ENCODE measurements around the gene A1BG. TPM values are rescaled to one million over a fixed set of nuclear protein-coding genes. Genes with fewer than 3 reads are reported as not detected.
"Not testable (repeated sequence)": the region's sequence is repeated elsewhere in the genome, so short reads cannot be mapped to it uniquely, and the experiment has no call there.

The A1BG gene
- total RNA-seq, 1 donor from 2014 or later = 7.6 TPM

DNA sequence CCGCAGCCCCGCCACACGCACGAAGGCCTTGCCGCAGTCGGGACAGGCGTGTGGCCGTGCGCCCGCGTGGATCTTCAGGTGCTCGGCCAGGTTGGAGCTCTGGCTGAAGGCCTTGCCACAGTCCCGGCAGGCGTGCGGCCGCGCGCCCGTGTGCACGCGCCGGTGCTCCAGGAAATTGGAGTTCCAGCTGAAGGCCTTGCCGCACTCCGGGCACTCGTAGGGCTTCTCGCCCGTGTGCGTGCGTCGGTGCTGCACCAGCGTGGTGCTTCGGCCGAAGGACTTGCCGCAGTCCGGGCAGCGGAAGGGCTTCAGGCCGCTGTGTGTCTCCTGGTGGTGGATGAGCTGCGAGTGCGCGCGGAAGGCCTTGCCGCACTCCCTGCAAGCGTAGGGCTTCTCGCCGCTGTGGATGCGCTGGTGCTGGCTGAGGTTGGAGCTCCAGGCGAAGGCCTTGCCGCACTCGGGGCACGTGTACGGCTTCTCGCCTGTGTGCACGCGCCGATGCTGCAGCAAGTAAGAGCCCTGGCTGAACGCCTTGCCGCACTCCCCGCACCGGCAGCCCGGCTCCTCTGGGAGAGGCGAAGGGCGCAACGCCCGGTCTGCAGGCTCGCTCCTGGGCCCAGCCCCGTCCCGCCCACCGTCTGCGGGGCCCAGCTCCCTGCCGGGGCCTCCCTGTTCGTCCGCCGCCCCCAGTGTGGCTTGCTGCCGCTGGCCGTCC, 3.6 kb upstream of the A1BG start:
- H3K27ac Mint-ChIP-seq = no peak overlapping the region
- peak overlapping the region; percentile 55 for H3K4me3 Mint-ChIP-seq

DNA sequence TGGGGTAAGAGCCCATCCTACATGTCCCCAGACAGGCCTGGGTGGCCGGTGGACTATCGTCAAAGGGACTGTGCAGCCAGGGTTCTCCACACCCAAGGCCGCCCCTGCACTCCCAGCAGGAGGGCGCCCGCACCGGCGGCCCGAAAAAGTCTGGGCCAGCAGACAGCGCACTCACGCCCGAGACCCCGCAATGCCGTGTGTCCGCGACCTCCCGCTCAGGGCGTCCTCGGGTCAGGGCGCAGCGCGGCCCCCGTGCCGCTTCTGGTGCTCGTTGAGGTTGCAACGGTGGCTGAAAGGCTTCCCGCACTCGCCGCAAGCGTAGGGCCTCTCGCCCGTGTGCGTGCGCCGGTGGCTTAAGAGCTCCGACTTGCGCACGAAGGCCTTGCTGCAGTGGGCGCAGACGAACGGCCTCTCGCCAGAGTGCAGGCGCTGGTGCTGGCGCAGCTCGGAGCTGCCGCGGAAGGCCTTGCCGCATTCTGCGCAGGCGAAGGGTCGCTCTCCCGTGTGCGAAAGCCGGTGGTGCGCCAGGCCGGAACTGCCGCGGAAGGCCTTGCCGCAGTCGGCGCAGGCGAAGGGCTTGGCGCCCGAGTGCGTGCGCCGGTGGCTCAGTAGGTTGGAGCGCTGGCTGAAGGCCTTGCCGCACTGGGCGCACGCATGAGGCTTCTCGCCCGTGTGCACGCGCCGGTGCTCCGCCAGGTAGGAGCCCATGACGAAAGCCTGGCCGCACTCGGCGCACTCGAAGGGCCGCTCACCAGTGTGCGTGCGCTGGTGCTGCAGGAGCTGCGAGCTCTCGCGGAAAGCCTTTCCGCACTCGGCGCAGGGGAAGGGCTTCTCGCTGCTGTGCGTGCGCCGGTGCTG, 2.8 kb upstream of the A1BG start:
- peak; percentile 83 for DNase-seq
- Mint-ChIP-seq H3K4me3 (peak overlapping the region; percentile 55), H3K27me3 (no peaks in the 10 kb centered on the region), H3K4me1 (peaks cover 4% of the 10 kb centered on the region), H3K36me3 (ENCODE audit: low read depth) (peaks cover under 1% of the 10 kb centered on the region), H3K27ac (no peak overlapping the region), H3K9me3 (no peaks in the 10 kb centered on the region)
- intact Hi-C loops (cut with micrococcal nuclease) = no loop called here

More for the DNA sequence above, 3.6 kb upstream of the A1BG start:
- Mint-ChIP-seq H3K36me3 (ENCODE audit: low read depth) (peaks cover 2% of the 10 kb centered on the region), H3K4me1 (peaks cover 6% of the 10 kb centered on the region), H3K27me3 (no peaks in the 10 kb centered on the region), H3K9me3 (no peaks in the 10 kb centered on the region)
- intact Hi-C loops (cut with micrococcal nuclease) = no loop called here
- no peak for DNase-seq

DNA sequence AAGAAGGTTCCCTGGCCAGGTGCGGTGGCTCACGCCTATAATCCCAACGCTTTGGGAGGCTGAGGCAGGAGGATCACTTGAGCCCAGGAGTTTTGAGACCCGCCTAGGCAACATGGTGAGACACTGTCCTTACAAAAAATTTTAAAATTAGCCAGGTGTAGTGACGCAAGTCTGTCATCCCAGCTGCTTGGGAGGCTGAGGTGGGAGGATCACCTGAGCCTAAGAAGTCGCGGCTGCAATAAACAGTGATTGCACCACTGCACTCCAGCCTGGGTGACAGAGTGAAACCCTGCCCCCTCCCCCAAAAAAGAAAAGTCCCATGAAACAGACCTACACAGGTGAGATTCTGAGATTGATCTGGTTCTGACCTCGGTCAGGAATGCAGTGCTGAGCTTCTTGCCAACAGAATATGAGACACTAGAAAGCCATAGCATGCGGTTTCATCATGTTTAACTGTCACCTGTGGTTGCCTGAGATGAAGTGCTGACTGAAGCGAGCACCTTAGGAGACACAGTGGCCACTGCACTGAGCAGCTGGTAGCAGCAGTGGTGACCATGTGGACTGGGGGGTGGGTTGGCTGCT, 2.0 kb upstream of the A1BG start:
- Mint-ChIP-seq H3K27me3 (no peaks in the 10 kb centered on the region), H3K4me3 (no peak overlapping the region), H3K36me3 (ENCODE audit: low read depth) (peaks cover 2% of the 10 kb centered on the region), H3K4me1 (peaks cover 4% of the 10 kb centered on the region), H3K9me3 (no peaks in the 10 kb centered on the region), H3K27ac (no peak overlapping the region)
- no peak for DNase-seq
- intact Hi-C loops (cut with micrococcal nuclease) = no loop called here

DNA sequence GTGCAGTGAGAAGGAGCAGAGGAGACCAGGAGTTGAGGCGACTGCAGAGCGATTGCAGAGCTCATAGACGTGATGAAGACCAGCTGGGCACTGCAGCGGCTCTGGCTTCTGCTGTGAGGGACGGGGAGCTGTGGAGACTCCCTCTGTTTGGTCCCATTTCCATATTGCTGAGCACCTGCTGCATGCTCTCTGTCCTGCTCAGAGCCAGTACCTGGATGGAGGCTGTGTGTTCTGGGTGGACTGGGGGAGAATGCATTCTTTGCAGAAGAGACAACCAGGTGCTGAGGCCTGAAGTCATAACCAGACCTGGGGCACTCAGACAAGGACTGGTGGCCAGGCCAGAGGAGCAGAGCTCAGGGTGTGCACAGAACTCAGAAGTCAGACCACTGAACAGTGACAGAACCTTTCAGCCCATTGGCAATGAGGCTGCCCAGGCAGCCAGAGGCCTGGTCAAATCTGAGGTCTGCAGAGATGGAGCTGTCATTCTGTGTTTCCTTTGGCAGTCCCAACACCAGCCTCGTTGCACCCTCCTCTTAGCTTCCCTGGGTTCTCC, 1.3 kb upstream of the A1BG start:
- Mint-ChIP-seq H3K36me3 (ENCODE audit: low read depth) (peaks cover 4% of the 10 kb centered on the region), H3K4me3 (no peak overlapping the region), H3K9me3 (no peaks in the 10 kb centered on the region), H3K4me1 (peaks cover 6% of the 10 kb centered on the region), H3K27ac (no peak overlapping the region), H3K27me3 (no peaks in the 10 kb centered on the region)
- intact Hi-C loops (cut with micrococcal nuclease) = no loop called here
- DNase-seq = no peak

DNA sequence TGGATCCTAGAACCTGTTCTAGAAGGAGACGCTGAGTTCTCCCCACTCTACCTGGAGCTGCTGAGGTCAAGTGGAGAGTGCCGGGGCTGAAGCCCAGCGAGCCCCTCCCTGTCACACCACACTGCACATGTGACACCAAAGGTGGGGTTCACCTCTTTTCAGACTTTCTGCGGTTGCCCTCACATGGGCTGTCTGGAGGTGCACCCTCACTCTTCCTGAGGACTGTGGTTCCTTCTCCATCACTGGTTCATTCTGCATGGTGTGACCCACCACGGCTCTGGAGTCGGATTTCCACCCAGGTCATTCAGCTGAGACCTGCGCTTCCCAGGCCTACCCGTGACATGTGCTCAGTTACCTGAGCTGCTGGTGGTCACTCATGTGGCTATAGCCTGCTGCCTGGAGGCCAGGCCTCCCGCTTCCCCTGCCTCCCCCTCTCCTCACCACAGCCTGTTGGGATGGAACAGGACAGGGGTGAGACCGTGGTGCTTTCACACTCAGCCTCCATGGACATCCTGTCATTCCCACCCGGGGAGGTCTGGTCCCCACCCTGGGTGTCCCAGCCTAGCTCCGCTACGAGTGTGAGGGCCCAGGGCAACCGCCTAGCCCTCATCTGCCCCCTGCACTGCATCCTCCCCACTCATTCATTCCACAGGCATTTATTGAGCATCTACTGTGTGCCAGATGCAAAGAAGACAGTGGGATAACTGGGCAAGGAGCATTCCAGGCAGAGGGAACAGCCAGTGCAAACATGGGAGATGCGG, 605 bp upstream of the A1BG start:
- H3K27me3 Mint-ChIP-seq = no peaks in the 10 kb centered on the region
- no peak overlapping the region for H3K27ac Mint-ChIP-seq
- intact Hi-C loops (cut with micrococcal nuclease) = no loop called here
- no peak for DNase-seq
- peaks cover 8% of the 10 kb centered on the region for H3K4me1 Mint-ChIP-seq
- H3K36me3 Mint-ChIP-seq (ENCODE audit: low read depth) = peaks cover 6% of the 10 kb centered on the region
- H3K4me3 Mint-ChIP-seq = no peak overlapping the region
- H3K9me3 Mint-ChIP-seq = no peaks in the 10 kb centered on the region

DNA sequence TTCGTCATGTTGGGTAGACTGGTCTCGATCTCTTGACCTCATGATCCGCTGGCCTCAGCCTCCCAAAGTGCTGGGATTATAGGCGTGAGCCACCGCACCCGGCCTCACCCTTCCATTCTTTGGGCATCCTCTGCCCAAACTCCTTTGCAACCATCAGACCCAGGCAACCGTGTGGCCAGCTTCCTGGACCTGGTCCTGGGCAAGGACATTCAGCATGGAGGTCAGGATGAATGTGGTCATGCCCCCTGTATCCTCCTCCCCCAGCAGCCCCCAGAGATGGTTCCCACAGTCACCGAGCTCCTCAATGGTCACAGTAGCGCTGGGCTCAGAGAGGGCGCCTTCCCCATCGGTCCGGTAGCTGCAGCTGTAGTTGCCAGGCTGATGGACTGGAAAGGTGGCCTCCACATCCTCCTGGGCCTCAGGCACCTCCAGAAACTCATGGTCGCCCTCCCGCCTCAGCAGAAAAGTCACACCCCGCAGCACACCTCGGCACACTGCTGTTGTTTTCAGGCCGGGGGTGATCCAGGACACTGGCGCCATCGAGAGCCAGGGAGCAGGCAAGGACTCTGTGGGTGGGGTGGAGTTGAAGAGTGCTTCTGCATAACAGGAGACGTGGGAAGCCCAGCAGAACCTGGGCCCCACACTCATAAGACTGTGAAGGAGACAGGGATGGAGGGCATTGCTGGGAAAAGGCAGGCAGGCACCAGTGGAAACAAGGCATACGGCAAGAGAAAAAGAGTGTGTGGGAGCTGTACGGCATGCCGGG, 1.1 kb downstream of the A1BG start:
- no peak overlapping the region for H3K4me3 Mint-ChIP-seq
- no peak overlapping the region for H3K27ac Mint-ChIP-seq
- no peaks in the 10 kb centered on the region for H3K9me3 Mint-ChIP-seq
- no peaks in the 10 kb centered on the region for H3K27me3 Mint-ChIP-seq
- peaks cover 15% of the 10 kb centered on the region for H3K4me1 Mint-ChIP-seq
- H3K36me3 Mint-ChIP-seq (ENCODE audit: low read depth) = peaks cover 10% of the 10 kb centered on the region
- no peak for DNase-seq
- intact Hi-C loops (cut with micrococcal nuclease) = no loop called here

DNA sequence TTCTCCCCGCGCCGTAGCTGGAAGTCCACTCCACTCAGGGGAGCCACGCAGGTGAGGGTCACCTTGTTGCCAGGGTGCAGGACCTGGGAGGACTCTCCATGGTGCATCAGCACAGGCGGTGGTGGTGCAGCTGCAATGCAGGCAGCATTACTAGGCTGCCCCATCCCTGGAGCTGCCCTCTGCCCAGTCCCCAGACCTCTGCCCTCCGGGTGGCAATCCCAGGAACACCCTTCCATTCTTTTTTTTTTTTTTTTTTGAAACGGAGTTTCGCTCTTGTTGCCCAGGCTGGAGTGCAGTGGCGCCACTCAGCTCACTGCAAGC, 1.8 kb downstream of the A1BG start:
- no peak overlapping the region for H3K4me3 Mint-ChIP-seq
- no peak overlapping the region for H3K27ac Mint-ChIP-seq
- H3K4me1 Mint-ChIP-seq = peaks cover 17% of the 10 kb centered on the region
- intact Hi-C loops (cut with micrococcal nuclease) = no loop called here
- H3K9me3 Mint-ChIP-seq = no peaks in the 10 kb centered on the region
- no peaks in the 10 kb centered on the region for H3K27me3 Mint-ChIP-seq
- DNase-seq = no peak
- H3K36me3 Mint-ChIP-seq (ENCODE audit: low read depth) = peaks cover 10% of the 10 kb centered on the region

DNA sequence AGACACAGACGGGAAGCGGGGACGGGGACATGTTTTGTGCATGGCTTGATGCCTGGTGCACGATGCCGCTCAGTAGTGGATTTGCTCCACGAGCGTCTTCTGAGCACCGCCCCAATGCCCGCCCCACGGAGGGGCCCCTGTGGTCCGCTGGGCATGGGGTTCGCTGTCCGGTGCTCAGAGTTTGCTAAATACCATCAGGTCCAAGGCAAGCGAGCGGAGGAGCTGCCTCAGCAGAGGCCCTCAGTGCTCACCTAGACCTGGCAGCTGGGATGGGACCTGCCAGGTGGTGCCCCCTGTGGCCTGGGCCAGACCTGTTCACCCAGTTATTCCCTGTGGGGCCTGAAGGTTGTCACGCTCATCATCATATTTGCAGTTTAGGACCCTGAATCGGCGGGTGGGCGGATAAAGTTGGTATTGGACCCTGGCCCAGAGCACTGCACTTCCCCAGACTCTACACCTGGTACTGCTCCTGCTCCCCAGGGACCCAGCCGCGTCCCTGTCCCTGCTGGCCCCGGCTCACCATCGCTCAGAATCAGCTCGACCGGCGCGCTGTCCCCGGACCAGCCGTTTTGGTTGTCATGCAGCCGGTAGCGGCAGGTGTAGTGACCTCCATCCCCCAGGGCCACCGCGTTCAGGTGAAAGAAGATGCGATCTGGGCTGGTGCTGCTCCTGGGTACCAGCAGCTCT, 2.3 kb downstream of the A1BG start:
- no peaks in the 10 kb centered on the region for H3K27me3 Mint-ChIP-seq
- H3K27ac Mint-ChIP-seq = no peak overlapping the region
- intact Hi-C loops (cut with micrococcal nuclease) = no loop called here
- H3K4me1 Mint-ChIP-seq = peaks cover 17% of the 10 kb centered on the region
- H3K9me3 Mint-ChIP-seq = no peaks in the 10 kb centered on the region
- H3K36me3 Mint-ChIP-seq (ENCODE audit: low read depth) = peaks cover 10% of the 10 kb centered on the region
- no peak for DNase-seq
- no peak overlapping the region for H3K4me3 Mint-ChIP-seq

DNA sequence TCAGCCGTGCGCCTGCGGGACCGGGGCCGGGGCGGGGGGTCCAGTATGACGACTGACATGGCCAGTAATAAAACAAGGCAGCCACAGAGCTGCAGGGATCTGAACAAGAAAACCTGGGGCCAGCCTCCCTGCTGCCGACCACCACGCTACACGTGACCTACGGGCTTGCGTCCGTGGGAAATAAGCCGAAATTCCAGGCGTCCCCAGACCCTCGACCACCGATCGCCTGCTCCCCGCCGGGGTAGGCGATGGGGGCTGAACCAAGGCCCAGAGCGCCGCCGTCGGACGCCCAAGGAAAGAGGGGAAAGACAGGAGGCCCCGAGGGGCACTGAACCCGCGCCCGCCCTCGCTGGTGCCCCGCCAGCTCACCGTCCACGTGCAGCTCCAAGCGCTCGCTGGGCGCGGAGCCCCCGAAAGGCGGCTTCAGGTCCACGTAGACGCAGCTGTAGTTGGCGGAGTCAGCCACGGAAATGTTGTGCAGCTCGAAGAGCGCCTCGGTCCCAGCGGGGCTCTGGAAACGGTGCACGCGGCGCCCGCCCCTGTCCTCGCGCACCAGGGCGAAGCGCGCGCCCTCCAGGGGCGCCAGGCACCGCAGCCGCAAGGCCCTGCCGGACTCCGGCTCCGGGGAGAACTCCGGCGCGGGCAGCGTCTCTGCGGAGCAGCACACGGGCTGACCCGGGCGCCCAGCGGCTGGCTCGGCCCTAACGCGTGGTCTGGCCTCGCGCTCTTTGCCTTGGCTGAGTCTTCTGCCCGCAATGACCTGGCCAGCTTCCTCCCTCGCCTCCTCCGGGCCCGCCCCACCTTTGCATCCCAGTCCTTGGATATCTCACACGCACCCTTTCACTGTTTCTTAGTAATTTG, 3.1 kb downstream of the A1BG start:
- no peaks in the 10 kb centered on the region for H3K9me3 Mint-ChIP-seq
- no peaks in the 10 kb centered on the region for H3K27me3 Mint-ChIP-seq
- H3K36me3 Mint-ChIP-seq (ENCODE audit: low read depth) = peaks cover 10% of the 10 kb centered on the region
- H3K4me3 Mint-ChIP-seq = no peak overlapping the region
- intact Hi-C loops (cut with micrococcal nuclease) = no loop called here
- peaks cover 18% of the 10 kb centered on the region for H3K4me1 Mint-ChIP-seq
- no peak overlapping the region for H3K27ac Mint-ChIP-seq
- DNase-seq = no peak

DNA sequence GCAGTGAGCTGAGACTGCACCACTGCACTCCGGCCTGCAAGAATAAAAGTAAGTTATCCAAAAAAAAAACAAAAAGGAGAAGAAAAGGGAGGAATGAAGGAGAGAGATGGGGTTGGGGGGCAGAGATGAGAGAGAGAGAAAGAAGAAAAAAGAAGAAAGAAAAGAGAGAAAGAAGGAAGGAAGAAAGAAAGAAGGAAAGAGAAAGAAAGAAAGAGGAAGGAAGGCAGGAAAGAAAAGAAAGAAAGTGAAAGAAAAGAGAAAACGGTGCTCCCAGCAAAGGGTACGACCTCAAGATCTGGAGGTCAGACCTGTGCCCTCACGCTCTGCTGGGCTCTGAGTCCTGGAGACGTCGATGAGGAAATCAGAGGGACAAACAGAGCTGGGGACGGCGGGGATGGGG, 3.7 kb downstream of the A1BG start:
- no peaks in the 10 kb centered on the region for H3K9me3 Mint-ChIP-seq
- intact Hi-C loops (cut with micrococcal nuclease) = loop anchor here (2.0 kb wide), 1 partner anchor 31 kb away; the partner anchor contains the start of gene ZNF837
- no peak for DNase-seq
- H3K27ac Mint-ChIP-seq = no peak overlapping the region
- peaks cover 16% of the 10 kb centered on the region for H3K4me1 Mint-ChIP-seq
- peak overlapping the region; percentile 46 for H3K4me3 Mint-ChIP-seq
- H3K36me3 Mint-ChIP-seq (ENCODE audit: low read depth) = peaks cover 10% of the 10 kb centered on the region
- H3K27me3 Mint-ChIP-seq = no peaks in the 10 kb centered on the region

DNA sequence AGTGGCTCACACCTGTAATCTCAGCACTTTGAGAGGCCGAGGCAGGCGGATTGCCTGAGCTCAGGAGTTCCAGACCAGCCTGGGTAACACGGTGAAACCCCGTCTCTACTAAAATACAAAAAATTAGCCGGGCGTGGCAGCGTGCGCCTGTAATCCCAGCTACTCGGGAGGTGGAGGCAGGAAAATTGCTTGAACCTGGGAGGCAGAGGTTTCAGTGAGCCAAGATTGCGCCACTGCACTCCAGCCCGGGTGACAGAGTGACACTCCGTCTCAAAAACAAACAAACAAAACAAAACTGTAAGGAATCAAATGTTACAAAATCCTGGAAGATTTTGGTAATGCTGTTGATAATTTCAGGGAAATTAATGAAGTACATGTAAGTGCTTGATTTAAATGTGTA, 5.2 kb downstream of the A1BG start:
- not testable (repeated sequence) for H3K27me3 Mint-ChIP-seq, H3K9me3 Mint-ChIP-seq, DNase-seq
- peaks cover 16% of the 10 kb centered on the region for H3K4me1 Mint-ChIP-seq
- peak overlapping the region; percentile 98 for H3K4me3 Mint-ChIP-seq
- peak overlapping the region; percentile 86 for H3K27ac Mint-ChIP-seq
- intact Hi-C loops (cut with micrococcal nuclease) = loop anchor here (2.0 kb wide), 1 partner anchor 33 kb away; the partner anchor contains the start of gene ZNF837
- peaks cover 10% of the 10 kb centered on the region for H3K36me3 Mint-ChIP-seq (ENCODE audit: low read depth)
